ENCODE data around the gene PRKN.

The PRKN gene

GRCh38 chr6:161540532-161540931 is 1187.0 kb downstream of the PRKN start:
- peaks cover 10% of the 10 kb centered on the region for H3K27me3 Mint-ChIP-seq (ENCODE audit: low read depth, poor library complexity)
- H3K27ac Mint-ChIP-seq: no peak overlapping the region
- H3K9me3 Mint-ChIP-seq: no peaks in the 10 kb centered on the region
- H3K36me3 Mint-ChIP-seq (ENCODE audit: low read depth): no peaks in the 10 kb centered on the region
- H3K4me1 Mint-ChIP-seq: peaks cover 20% of the 10 kb centered on the region
- no peak for DNase-seq
- TF ChIP-seq CTCF (IDR thresholded peaks at IDR 0.05): no peak
- H3K4me3 Mint-ChIP-seq: no peak overlapping the region

- H3K4me3 Mint-ChIP-seq: no peak overlapping the region
- H3K27ac Mint-ChIP-seq: no peak overlapping the region
- DNase-seq: no peak
- H3K36me3 Mint-ChIP-seq (ENCODE audit: low read depth): peaks cover 6% of the 10 kb centered on the region
- peaks cover 33% of the 10 kb centered on the region for H3K4me1 Mint-ChIP-seq
- H3K9me3 Mint-ChIP-seq: peaks cover 23% of the 10 kb centered on the region
- H3K27me3 Mint-ChIP-seq (ENCODE audit: low read depth, poor library complexity): peaks cover 5% of the 10 kb centered on the region
- no peak for TF ChIP-seq CTCF (IDR thresholded peaks at IDR 0.05)
Observed at GRCh38 chr6:161536224-161536630, 1191.3 kb downstream of the PRKN start.

- Mint-ChIP-seq H3K4me1 (peaks cover 34% of the 10 kb centered on the region), H3K4me3 (no peak overlapping the region), H3K27me3 (ENCODE audit: low read depth, poor library complexity) (peaks cover 5% of the 10 kb centered on the region), H3K36me3 (ENCODE audit: low read depth) (peaks cover 6% of the 10 kb centered on the region), H3K27ac (peak overlapping the region; percentile 83), H3K9me3 (peaks cover 23% of the 10 kb centered on the region)
- no peak for TF ChIP-seq CTCF (IDR thresholded peaks at IDR 0.05)
- no peak for DNase-seq
Observed at GRCh38 chr6:161534264-161534873, 1193.2 kb downstream of the PRKN start.

GRCh38 chr6:161533266-161533665 is 1194.3 kb downstream of the PRKN start:
- H3K4me1 Mint-ChIP-seq: peaks cover 38% of the 10 kb centered on the region
- H3K27me3 Mint-ChIP-seq (ENCODE audit: low read depth, poor library complexity): peaks cover 5% of the 10 kb centered on the region
- H3K9me3 Mint-ChIP-seq: peaks cover 23% of the 10 kb centered on the region
- TF ChIP-seq CTCF (IDR thresholded peaks at IDR 0.05): no peak
- no peak for DNase-seq
- no peak overlapping the region for H3K4me3 Mint-ChIP-seq
- peaks cover 6% of the 10 kb centered on the region for H3K36me3 Mint-ChIP-seq (ENCODE audit: low read depth)
- peak overlapping the region; percentile 83 for H3K27ac Mint-ChIP-seq

- no peak for DNase-seq
- Mint-ChIP-seq H3K27ac (no peak overlapping the region), H3K27me3 (ENCODE audit: low read depth, poor library complexity) (peaks cover 4% of the 10 kb centered on the region), H3K4me1 (peaks cover 38% of the 10 kb centered on the region), H3K36me3 (ENCODE audit: low read depth) (peaks cover 6% of the 10 kb centered on the region), H3K4me3 (no peak overlapping the region), H3K9me3 (peaks cover 23% of the 10 kb centered on the region)
- no peak for TF ChIP-seq CTCF (IDR thresholded peaks at IDR 0.05)
Observed at GRCh38 chr6:161532536-161532935, 1195.0 kb downstream of the PRKN start.

- H3K36me3 Mint-ChIP-seq (ENCODE audit: low read depth): no peaks in the 10 kb centered on the region
- peaks cover 5% of the 10 kb centered on the region for H3K4me1 Mint-ChIP-seq
- no peak for TF ChIP-seq CTCF (IDR thresholded peaks at IDR 0.05)
- no peak overlapping the region for H3K27ac Mint-ChIP-seq
- H3K9me3 Mint-ChIP-seq: peaks cover 9% of the 10 kb centered on the region
- peaks cover 11% of the 10 kb centered on the region for H3K27me3 Mint-ChIP-seq (ENCODE audit: low read depth, poor library complexity)
- DNase-seq: no peak
- H3K4me3 Mint-ChIP-seq: no peak overlapping the region
Observed at GRCh38 chr6:161526794-161527193, 1200.8 kb downstream of the PRKN start.

Measured in nephron progenitor cell (in vitro differentiated cells).